Measurements from ENCODE around the gene LRP11. TPM values are rescaled to one million over a fixed set of nuclear protein-coding genes. Genes with fewer than 3 reads are reported as not detected.

LRP11 gene
- total RNA-seq, 1 experiment from 2014 or later, result 14.8 TPM

GRCh38 chr6:149910721-149911151 lies 46.6 kb upstream of the LRP11 start:
- H3T11ph ChIP-seq (ENCODE audit: low read length), result no peak overlapping the region
- no peak overlapping the region for H3K23ac ChIP-seq (ENCODE audit: insufficient read length, low read depth, low read length)
- H3K27me3 Mint-ChIP-seq (ENCODE audit: low read depth), result peaks cover 52% of the 10 kb centered on the region
- H3K9me3 ChIP-seq (ENCODE audit: control insufficient read depth, low read depth, low read length), result no peaks in the 10 kb centered on the region
- TF ChIP-seq, protein P1, sequence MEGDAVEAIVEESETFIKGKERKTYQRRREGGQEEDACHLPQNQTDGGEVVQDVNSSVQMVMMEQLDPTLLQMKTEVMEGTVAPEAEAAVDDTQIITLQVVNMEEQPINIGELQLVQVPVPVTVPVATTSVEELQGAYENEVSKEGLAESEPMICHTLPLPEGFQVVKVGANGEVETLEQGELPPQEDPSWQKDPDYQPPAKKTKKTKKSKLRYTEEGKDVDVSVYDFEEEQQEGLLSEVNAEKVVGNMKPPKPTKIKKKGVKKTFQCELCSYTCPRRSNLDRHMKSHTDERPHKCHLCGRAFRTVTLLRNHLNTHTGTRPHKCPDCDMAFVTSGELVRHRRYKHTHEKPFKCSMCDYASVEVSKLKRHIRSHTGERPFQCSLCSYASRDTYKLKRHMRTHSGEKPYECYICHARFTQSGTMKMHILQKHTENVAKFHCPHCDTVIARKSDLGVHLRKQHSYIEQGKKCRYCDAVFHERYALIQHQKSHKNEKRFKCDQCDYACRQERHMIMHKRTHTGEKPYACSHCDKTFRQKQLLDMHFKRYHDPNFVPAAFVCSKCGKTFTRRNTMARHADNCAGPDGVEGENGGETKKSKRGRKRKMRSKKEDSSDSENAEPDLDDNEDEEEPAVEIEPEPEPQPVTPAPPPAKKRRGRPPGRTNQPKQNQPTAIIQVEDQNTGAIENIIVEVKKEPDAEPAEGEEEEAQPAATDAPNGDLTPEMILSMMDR (conservative IDR thresholded peaks at IDR 0.05), result no peak
- H2BK15ac ChIP-seq (ENCODE audit: low read depth, low read length), result no peak overlapping the region
- H2BK20ac ChIP-seq (ENCODE audit: low read depth, low read length, poor library complexity, severe bottlenecking), result no peak overlapping the region
- no peak overlapping the region for H3K4ac ChIP-seq (ENCODE audit: low read depth, low read length)
- no peaks in the 10 kb centered on the region for H3K27me3 ChIP-seq (ENCODE audit: insufficient read depth, low read length)
- no peak overlapping the region for H2BK120ac ChIP-seq (ENCODE audit: low read depth, low read length, poor library complexity, severe bottlenecking)
- H4K8ac ChIP-seq (replicated peaks; ENCODE audit: insufficient read length, low read depth, low read length), result no peak overlapping the region
- H3K56ac ChIP-seq (ENCODE audit: insufficient read length, low read depth, low read length), result no peak overlapping the region
- peaks cover 31 to 40% of the 10 kb centered on the region in 2 experiments for H3K9me3 Mint-ChIP-seq
- H2BK12ac ChIP-seq (ENCODE audit: insufficient read length, low read depth, low read length), result no peak overlapping the region
- no peak overlapping the region for H3K27ac ChIP-seq (ENCODE audit: insufficient read length, low read depth, low read length)
- H2BK5ac ChIP-seq (ENCODE audit: insufficient read length, low read length), result no peak overlapping the region
- H3K4me3 Mint-ChIP-seq, result no peak overlapping the region
- H4K91ac ChIP-seq (ENCODE audit: insufficient read length, low read depth, low read length), result no peak overlapping the region
- no peak overlapping the region for H3K9ac ChIP-seq (ENCODE audit: extremely low read depth, insufficient read length, low read length)
- H3K4me2 ChIP-seq (ENCODE audit: insufficient read depth, insufficient read length, low read length), result no peak overlapping the region
- H3K79me1 ChIP-seq (ENCODE audit: insufficient read depth, low read depth, low read length, poor library complexity, severe bottlenecking), result no peaks in the 10 kb centered on the region
- no peaks in the 10 kb centered on the region for H3K4me1 Mint-ChIP-seq
- no peak overlapping the region for H2AFZ ChIP-seq (ENCODE audit: low read length)
- no peaks in the 10 kb centered on the region for H3K23me2 ChIP-seq (ENCODE audit: insufficient read length, low read depth, low read length, poor library complexity, severe bottlenecking)
- H2AK5ac ChIP-seq (ENCODE audit: insufficient read length, low read length), result no peak overlapping the region
- H3K79me2 ChIP-seq (ENCODE audit: insufficient read depth, low read length), result no peaks in the 10 kb centered on the region
- H3K14ac ChIP-seq (ENCODE audit: insufficient read depth, low read length), result no peak overlapping the region
- WGBS (ENCODE audit: extremely low coverage, insufficient read length, low lambda C conversion rate), result no CpG with 5 or more reads among the region's 23 CpGs
- peaks cover 3 to 7% (median 5%) of the 10 kb centered on the region in 3 experiments; a peak in 5 of 7 replicates for H3K36me3 Mint-ChIP-seq (ENCODE audit: insufficient read depth in 1 of 3, low read depth in 3 of 3)
- H4K20me1 ChIP-seq (ENCODE audit: control insufficient read depth, insufficient read depth, insufficient read length), result peaks cover 2% of the 10 kb centered on the region
- DNase-seq, result no peak
- no peak overlapping the region for H3K27ac Mint-ChIP-seq
- no peak overlapping the region for H3K18ac ChIP-seq (ENCODE audit: insufficient read length, low read depth, low read length)
- no peaks in the 10 kb centered on the region for H3K4me1 ChIP-seq (ENCODE audit: insufficient read depth, low read length)
- no peak overlapping the region for H4K5ac ChIP-seq (ENCODE audit: insufficient read length, low read depth, low read length)

Measured in H9 (cell line).